Suppressor macrophage treated with lipopolysaccharide for 1 hour (primary cell): ENCODE data around the gene KCNC3.
A peak's percentile ranks its signal among the peaks of the same experiment; 100 is the strongest.
"Not testable (repeated sequence)": the region's sequence is repeated elsewhere in the genome, so short reads cannot be mapped to it uniquely, and the experiment has no call there.

Source experiments
- DNase-seq, 3 donors: peaks; one replicate each; pipeline ENCODE4 v3.0.0-alpha.2; 2020 to 2022

Gene KCNC3

GRCh38 chr19:50353487-50353880 lies 24.3 kb upstream of the KCNC3 start:
- DNase-seq: not testable (repeated sequence)

- DNase-seq: no peak
Measured at GRCh38 chr19:50352242-50352641, 23.1 kb upstream of the KCNC3 start.

GRCh38 chr19:50349277-50350057 lies 20.3 kb upstream of the KCNC3 start:
- no peak for DNase-seq

- DNase-seq: peak in 1 of 3 donors; percentile 16
Measured at GRCh38 chr19:50347089-50347581, 18.0 kb upstream of the KCNC3 start.

GRCh38 chr19:50344661-50345318 lies 15.6 kb upstream of the KCNC3 start:
- DNase-seq: no peak

- peak; percentile 71 to 84 (median 81) for DNase-seq
Measured at GRCh38 chr19:50341091-50341564, 12.0 kb upstream of the KCNC3 start.

- peak in 2 of 3 donors; percentile 29 to 33 for DNase-seq
Measured at GRCh38 chr19:50340331-50340730, 11.2 kb upstream of the KCNC3 start.

- DNase-seq: peak in 2 of 3 donors; percentile 33 to 36
Measured at GRCh38 chr19:50337031-50337430, 7.9 kb upstream of the KCNC3 start.

- DNase-seq: no peak
Measured at GRCh38 chr19:50334741-50335421, 5.7 kb upstream of the KCNC3 start.

GRCh38 chr19:50333737-50334617 lies 4.8 kb upstream of the KCNC3 start:
- peak; percentile 85 to 93 (median 91) for DNase-seq

- DNase-seq: peak; percentile 95 to 96 (median 95)
Measured at GRCh38 chr19:50333235-50333736, 4.1 kb upstream of the KCNC3 start.

GRCh38 chr19:50332244-50333038 lies 3.3 kb upstream of the KCNC3 start:
- DNase-seq: peak; percentile 52 to 66 (median 53)

- no peak for DNase-seq
Measured at GRCh38 chr19:50331994-50332243, 2.7 kb upstream of the KCNC3 start.

GRCh38 chr19:50331221-50331993 lies 2.2 kb upstream of the KCNC3 start:
- DNase-seq: peak; percentile 47 to 56 (median 51)

- peak; percentile 85 to 97 (median 93) for DNase-seq
Measured at GRCh38 chr19:50330365-50331078, 1.3 kb upstream of the KCNC3 start.

GRCh38 chr19:50329926-50330294 lies 733 bp upstream of the KCNC3 start:
- DNase-seq: not testable (repeated sequence)

GRCh38 chr19:50328873-50329145 lies 368 bp downstream of the KCNC3 start:
- no peak for DNase-seq

- peak; percentile 63 to 79 (median 73) for DNase-seq
Measured at GRCh38 chr19:50328224-50328872, 829 bp downstream of the KCNC3 start.

- no peak for DNase-seq
Measured at GRCh38 chr19:50327461-50328223, 1.5 kb downstream of the KCNC3 start.
